ENCODE results near the gene TTLL13. TPM values are rescaled to one million over a fixed set of nuclear protein-coding genes. Genes with fewer than 3 reads are reported as not detected.

Gene TTLL13
- total and polyA plus RNA-seq, 2 of the 8 experiments (the other 6 are each of a cell fraction or from before 2014, with no cell fraction given), result 0.03 TPM; not detected in 1

DNA sequence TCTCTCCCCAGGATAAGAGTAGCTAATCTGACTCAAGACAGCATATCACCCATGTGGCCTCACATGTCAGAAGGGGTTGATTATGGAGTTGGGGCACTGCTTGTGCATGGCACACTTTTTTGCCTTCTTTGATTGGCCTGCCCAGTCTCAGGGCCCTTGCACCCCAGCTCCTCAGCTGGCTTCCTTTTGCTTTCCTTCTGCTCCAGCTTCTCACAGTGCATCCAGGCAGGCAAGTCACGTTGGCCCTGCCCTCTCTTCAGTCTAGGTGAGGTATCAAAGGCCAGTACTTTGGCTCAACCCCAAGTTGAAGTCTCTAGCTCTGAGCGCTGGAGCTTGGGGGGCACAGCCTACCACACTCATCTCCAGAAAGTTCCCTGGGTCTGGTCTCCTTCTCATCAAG, 58.3 kb downstream of the TTLL13 start:
- no peak for FAIRE-seq
- H3K4me3 ChIP-seq (ENCODE audit: extremely low read depth in 1 of 4, insufficient read depth in 2 of 4, low read depth in 3 of 4, low read length in 4 of 4), result no peak overlapping the region
- 91% methylated on average over 2 of the region's 2 CpGs; no CpG with 5 or more reads in 1 of the 2 experiments for WGBS, 2 experiments (ENCODE audit: extremely low coverage in 1 of 2, insufficient coverage in 1 of 2, insufficient read length in 1 of 2, insufficient replicate concordance in 2 of 2, low coverage in 1 of 2, low lambda C conversion rate in 2 of 2, missing lambda C conversion rate in 1 of 2)
- TF ChIP-seq SIN3A (conservative IDR thresholded peaks at IDR 0.05 in 1 of 2, IDR thresholded peaks at IDR 0.05 in 1 of 2; ENCODE audit: low read depth in 1 of 2, low read length in 2 of 2) (no peak), TCF12 (IDR thresholded peaks at IDR 0.05; ENCODE audit: low read depth, low read length) (no peak), SRF (IDR thresholded peaks at IDR 0.05; ENCODE audit: low read depth, low read length) (no peak), CHD1 (IDR thresholded peaks at IDR 0.05; ENCODE audit: low read depth, low read length) (no peak), KDM1A (IDR thresholded peaks at IDR 0.05; ENCODE audit: borderline replicate concordance, low read length) (no peak)
- TF ChIP-seq, protein P1, sequence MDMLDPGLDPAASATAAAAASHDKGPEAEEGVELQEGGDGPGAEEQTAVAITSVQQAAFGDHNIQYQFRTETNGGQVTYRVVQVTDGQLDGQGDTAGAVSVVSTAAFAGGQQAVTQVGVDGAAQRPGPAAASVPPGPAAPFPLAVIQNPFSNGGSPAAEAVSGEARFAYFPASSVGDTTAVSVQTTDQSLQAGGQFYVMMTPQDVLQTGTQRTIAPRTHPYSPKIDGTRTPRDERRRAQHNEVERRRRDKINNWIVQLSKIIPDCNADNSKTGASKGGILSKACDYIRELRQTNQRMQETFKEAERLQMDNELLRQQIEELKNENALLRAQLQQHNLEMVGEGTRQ (IDR thresholded peaks at IDR 0.05; ENCODE audit: low read length), result no peak

More for the DNA sequence above, 58.3 kb downstream of the TTLL13 start:
- Histone ChIP-seq H3K27me3 (replicated peaks in 1 of 4; ENCODE audit: control insufficient read depth in 3 of 4, extremely low read depth in 1 of 4, insufficient read depth in 3 of 4, low read length in 3 of 4) (no peaks in the 10 kb centered on the region), H2BK15ac (ENCODE audit: low read length) (no peak overlapping the region), H3K23ac (ENCODE audit: insufficient read length) (no peak overlapping the region), H3K36me3 (ENCODE audit: control insufficient read depth in 2 of 4, insufficient read depth in 4 of 4, low read length in 3 of 4) (no peaks in the 10 kb centered on the region; a peak in 1 of 8 replicates), H3K9me3 (ENCODE audit: insufficient read depth in 2 of 2, low read depth in 1 of 2, low read length in 1 of 2) (no peaks in the 10 kb centered on the region), H4K5ac (ENCODE audit: insufficient read length, low read depth, low read length) (no peak overlapping the region), H3K9ac (replicated peaks in 1 of 4; ENCODE audit: extremely low read depth in 1 of 4, low read depth in 3 of 4, low read length in 3 of 4) (no peak overlapping the region), H3K56ac (replicated peaks; ENCODE audit: insufficient read length, low read depth, low read length) (no peak overlapping the region), H3K4ac (replicated peaks; ENCODE audit: insufficient read length, low read depth, low read length) (no peak overlapping the region), H2BK120ac (replicated peaks; ENCODE audit: low read depth, low read length) (no peak overlapping the region), H4K91ac (replicated peaks; ENCODE audit: insufficient read length, low read length) (no peak overlapping the region), H3K27ac (ENCODE audit: low read depth, low read length) (no peak overlapping the region), H3K18ac (ENCODE audit: extremely low read depth, low read length) (no peak overlapping the region), H3K14ac (ENCODE audit: insufficient read length) (no peak overlapping the region), H2BK12ac (ENCODE audit: low read depth, low read length) (no peak overlapping the region), H4K20me1 (replicated peaks in 1 of 2; ENCODE audit: control insufficient read depth in 1 of 2, insufficient read depth in 2 of 2, low read length in 2 of 2) (no peaks in the 10 kb centered on the region), H3K79me2 (ENCODE audit: control insufficient read depth in 1 of 2, insufficient read depth in 2 of 2, low read length in 2 of 2) (no peaks in the 10 kb centered on the region), H3K23me2 (ENCODE audit: low read depth, low read length) (no peaks in the 10 kb centered on the region; the same call in 1 of the 2 replicates), H3K79me1 (ENCODE audit: low read depth, low read length) (no peaks in the 10 kb centered on the region), H3K4me1 (replicated peaks in 1 of 4; ENCODE audit: control insufficient read depth in 3 of 4, insufficient read depth in 4 of 4, low read length in 3 of 4) (no peaks in the 10 kb centered on the region), H4K8ac (ENCODE audit: extremely low read depth, insufficient read depth, low read length) (no peak overlapping the region), H3K4me2 (ENCODE audit: insufficient read depth in 1 of 2, low read depth in 2 of 2, low read length in 2 of 2) (no peak overlapping the region), H2AFZ (ENCODE audit: low read length) (no peak overlapping the region), H2BK5ac (ENCODE audit: low read depth, low read length) (no peak overlapping the region), H2BK20ac (ENCODE audit: low read length) (no peak overlapping the region), H2AK5ac (ENCODE audit: low read depth, low read length) (no peak overlapping the region)
- POLR2A ChIA-PET (ENCODE audit: partially characterized antibody), result no interaction called here
- peak in 1 of 2 experiments; percentile 35 for DNase-seq (ENCODE audit: low read depth in 1 of 2, low spot score in 2 of 2)
- CTCF ChIA-PET (ENCODE audit: partially characterized antibody), result interaction anchor here (1.1 to 7.3 kb wide), 5 partner anchors 13 to 245 kb away, joined by 3 to 42 read pairs (median 9); no protein-coding TSS in a partner anchor
